ENCODE measurements around the gene CXCL5.
"Not testable (repeated sequence)": the region's sequence is repeated elsewhere in the genome, so short reads cannot be mapped to it uniquely, and the experiment has no call there.

The CXCL5 gene

GRCh38 chr4:73967866-73968265 is 30.6 kb downstream of the CXCL5 start:
- peaks cover 6% of the 10 kb centered on the region for H3K27me3 Mint-ChIP-seq (ENCODE audit: low read depth)
- H3K36me3 Mint-ChIP-seq (ENCODE audit: low read depth) = no peaks in the 10 kb centered on the region
- peaks cover 22% of the 10 kb centered on the region for H3K9me3 Mint-ChIP-seq
- no peak overlapping the region for H3K4me3 Mint-ChIP-seq
- H3K4me1 Mint-ChIP-seq = no peaks in the 10 kb centered on the region
- no peak overlapping the region for H3K27ac Mint-ChIP-seq
- no peak for TF ChIP-seq CTCF (IDR thresholded peaks at IDR 0.05; ENCODE audit: unreplicated experiment in 3 of 3)

GRCh38 chr4:73964862-73965611 is 33.4 kb downstream of the CXCL5 start:
- TF ChIP-seq CTCF (IDR thresholded peaks at IDR 0.05; ENCODE audit: unreplicated experiment in 3 of 3) = no peak
- Mint-ChIP-seq H3K36me3 (ENCODE audit: low read depth) (no peaks in the 10 kb centered on the region), H3K27ac (no peak overlapping the region), H3K4me3 (no peak overlapping the region), H3K9me3 (peaks cover 18% of the 10 kb centered on the region), H3K27me3 (ENCODE audit: low read depth) (peaks cover 6% of the 10 kb centered on the region), H3K4me1 (no peaks in the 10 kb centered on the region)

- Mint-ChIP-seq H3K27ac (no peak overlapping the region), H3K27me3 (ENCODE audit: low read depth) (peaks cover 6% of the 10 kb centered on the region), H3K4me3 (no peak overlapping the region), H3K4me1 (no peaks in the 10 kb centered on the region), H3K9me3 (peaks cover 28% of the 10 kb centered on the region), H3K36me3 (ENCODE audit: low read depth) (no peaks in the 10 kb centered on the region)
- TF ChIP-seq CTCF (IDR thresholded peaks at IDR 0.05; ENCODE audit: unreplicated experiment in 3 of 3) = no peak
Observed at GRCh38 chr4:73962724-73963123, 35.8 kb downstream of the CXCL5 start.

- not testable (repeated sequence) for H3K36me3 Mint-ChIP-seq (ENCODE audit: low read depth); H3K27me3 Mint-ChIP-seq (ENCODE audit: low read depth); H3K4me3 Mint-ChIP-seq; H3K4me1 Mint-ChIP-seq; H3K27ac Mint-ChIP-seq
- peaks cover 48% of the 10 kb centered on the region for H3K9me3 Mint-ChIP-seq
Observed at GRCh38 chr4:73959041-73959440, 39.4 kb downstream of the CXCL5 start.

GRCh38 chr4:73952352-73952751 is 46.1 kb downstream of the CXCL5 start:
- H3K27ac Mint-ChIP-seq = no peak overlapping the region
- TF ChIP-seq CTCF (IDR thresholded peaks at IDR 0.05; ENCODE audit: unreplicated experiment in 3 of 3) = no peak
- H3K27me3 Mint-ChIP-seq (ENCODE audit: low read depth) = peaks cover 4% of the 10 kb centered on the region
- no peak overlapping the region for H3K4me3 Mint-ChIP-seq
- peaks cover 17% of the 10 kb centered on the region for H3K9me3 Mint-ChIP-seq
- H3K36me3 Mint-ChIP-seq (ENCODE audit: low read depth) = no peaks in the 10 kb centered on the region
- H3K4me1 Mint-ChIP-seq = no peaks in the 10 kb centered on the region

- H3K36me3 Mint-ChIP-seq (ENCODE audit: low read depth); H3K27ac Mint-ChIP-seq; H3K4me3 Mint-ChIP-seq; H3K9me3 Mint-ChIP-seq; H3K4me1 Mint-ChIP-seq: not testable (repeated sequence)
- H3K27me3 Mint-ChIP-seq (ENCODE audit: low read depth) = peaks cover 22% of the 10 kb centered on the region
Observed at GRCh38 chr4:73950376-73950920, 48.0 kb downstream of the CXCL5 start.
